Ovary (tissue), 9 donors: ENCODE data around the gene TGM1. TPM values are rescaled to one million over a fixed set of nuclear protein-coding genes. Genes with fewer than 3 reads are reported as not detected.

ENCODE experiments used
- DNase-seq, 5 donors: peaks; one replicate each; pipeline ENCODE4 v3.0.0-alpha.2; 2019 to 2020
- H3K27ac ChIP-seq, 2 donors: fragments of 200-600 bp; one replicate each; pipeline versions ENCODE4 v1.5.1 to v1.8.0; 2019 to 2022
- H3K27me3 ChIP-seq: fragments of 200-600 bp; one replicate; pipeline ENCODE4 v1.8.0; 2022
- H3K36me3 ChIP-seq: fragments of 200-600 bp; sonication (generic); one replicate; pipeline ENCODE4 v1.5.1; 2019
- H3K4me1 ChIP-seq: one replicate; pipeline ENCODE4 v1.8.1; 2013; ENCODE audit warnings: mild to moderate bottlenecking, moderate library complexity; ENCODE audit not compliant: insufficient read depth
- H3K4me3 ChIP-seq: fragments of 200-600 bp; sonication (generic); one replicate; pipeline ENCODE4 v1.5.1; 2017
- H3K9me3 ChIP-seq, 2 donors: fragments of 200-600 bp in 1 of 2; sonication (generic) in 1 of 2; one replicate each; pipeline versions ENCODE4 v1.5.1 to v1.8.1; 2013 to 2019; ENCODE audit warnings: mild to moderate bottlenecking in 1 of 2, moderate library complexity in 1 of 2
- CTCF ChIP-seq, 3 donors: fragments of 450-650 bp in 2 of 3; fragments of 200-600 bp in 1 of 3; IDR thresholded peaks; one replicate each; pipeline versions ENCODE4 v1.5.1 to v1.8.0; 2016 to 2022; ENCODE audit warnings: antibody characterized with exemption in 3 of 3, mild to moderate bottlenecking in 1 of 3
- EP300 ChIP-seq: sonication (generic); formaldehyde crosslinking; IDR thresholded peaks from one replicate; pipeline ENCODE4 v1.6.1; 2017; ENCODE audit warnings: antibody characterized with exemption
- POLR2A ChIP-seq: fragments of 450-650 bp; IDR thresholded peaks from one replicate; pipeline ENCODE4 v1.6.1; 2017; ENCODE audit warnings: antibody characterized with exemption, mild to moderate bottlenecking, moderate library complexity
- WGBS, 3 donors: extraction: QIAGEN DNeasy Blood & Tissue Kit in 1 of 3; methylation state at CpG; one replicate each; pipeline versions ENCODE4 v1.1.5 to v1.1.7; 2013 to 2017; 5-methylcytosine and 5-hydroxymethylcytosine counted together
- intact Hi-C, 4 donors: fragments of 100-400 bp; cut with DNase I; formaldehyde crosslinking; loops; one replicate each; pipeline versions ENCODE4 v1.11.0 to v1.15.1; 2022 to 2023
- polyA plus RNA-seq, 2 donors: library from polyadenylated mRNA; stranded (reverse); fragments of 200-250 nt in 1 of 2; fragments of 350-450 nt in 1 of 2; fragmentation: Illumina TruSeq in 1 of 2; extraction: RNeasy Lipid Tissue Mini Kit (QIAGEN cat#74804) in 1 of 2; gene quantifications; one replicate each; pipeline ENCODE4 v1.2.3, GENCODE V29; 2013 to 2014
- total RNA-seq, 7 donors: library from RNA; depleted of rRNA in 2 of 7; stranded (reverse); fragments of >200 nt in 2 of 7; fragmentation: NEBNext Ultra II Directional in 3 of 7; extraction: Animal tissue kit (Norgen Biotek cat#: 25700) in 3 of 7; gene quantifications; one replicate each; pipeline versions ENCODE4 v1.1.0 to v1.2.4, GENCODE V29; 2016 to 2023
- donor health status: DM: no; HTN: no; CAD: no; lungs with moderate emphysema.
- donor health status: DM: no; HTN: no; CAD: no.
- donor health status: Bipolar disorder and iron deficiency.
- donor health status: DM: yes; HTN: yes; CAD: no.
- donor health status: DM: no; HTN: no; CAD: no.
- donor health status: DM: yes; HTN: yes; CAD: no.

Gene TGM1
- total and polyA plus RNA-seq, 9 donors, result 1.1 to 152 (median 4.2) TPM

- TF ChIP-seq EP300, result no peak
- no peak for TF ChIP-seq CTCF (IDR thresholded peaks at IDR 0.05)
- no peak for TF ChIP-seq POLR2A
- WGBS, 3 donors, result 75 to 79% (median 78%) methylated on average over 11 of the region's 11 CpGs
- intact Hi-C loops, result loop anchor here in 1 of 4 donors (5.0 kb wide), 1 partner anchor 65 kb away; the partner anchor contains the start of gene TINF2
- Histone ChIP-seq H3K9me3 (no peaks in the 10 kb centered on the region), H3K4me3 (no peak overlapping the region), H3K4me1 (peaks cover 11% of the 10 kb centered on the region), H3K27me3 (no peaks in the 10 kb centered on the region), H3K27ac (no peak overlapping the region), H3K36me3 (no peaks in the 10 kb centered on the region)
- no peak for DNase-seq
Measured at GRCh38 chr14:24307156-24307574, 44.2 kb upstream of the TGM1 start.

GRCh38 chr14:24304019-24304387 lies 41.0 kb upstream of the TGM1 start:
- WGBS, 3 donors, result 92 to 94% (median 93%) methylated on average over 11 of the region's 11 CpGs
- no peak for DNase-seq
- H3K36me3 ChIP-seq, result no peaks in the 10 kb centered on the region
- no peaks in the 10 kb centered on the region for H3K9me3 ChIP-seq
- no peaks in the 10 kb centered on the region for H3K27me3 ChIP-seq
- peaks cover 3% of the 10 kb centered on the region for H3K4me1 ChIP-seq
- H3K4me3 ChIP-seq, result no peak overlapping the region
- H3K27ac ChIP-seq, result no peak overlapping the region
- no peak for TF ChIP-seq POLR2A
- no peak for TF ChIP-seq CTCF (IDR thresholded peaks at IDR 0.05)
- no peak for TF ChIP-seq EP300
- intact Hi-C loops, result no loop called here

GRCh38 chr14:24300326-24300980 lies 37.5 kb upstream of the TGM1 start:
- TF ChIP-seq POLR2A, result no peak
- no peak for TF ChIP-seq EP300
- TF ChIP-seq CTCF (IDR thresholded peaks at IDR 0.05), result no peak
- no peak for DNase-seq
- 22 to 26% (median 23%) methylated on average over 16 of the region's 16 CpGs for WGBS, 3 donors
- Histone ChIP-seq H3K27me3 (no peaks in the 10 kb centered on the region), H3K4me3 (peak overlapping the region; percentile 93), H3K4me1 (peaks cover 6% of the 10 kb centered on the region), H3K36me3 (no peaks in the 10 kb centered on the region), H3K9me3 (no peaks in the 10 kb centered on the region), H3K27ac (peak overlapping the region; percentile 32 to 65)
- intact Hi-C loops, result no loop called here

- no peaks in the 10 kb centered on the region for H3K36me3 ChIP-seq
- H3K27me3 ChIP-seq, result no peaks in the 10 kb centered on the region
- TF ChIP-seq EP300, result no peak
- no peak for TF ChIP-seq CTCF (IDR thresholded peaks at IDR 0.05)
- TF ChIP-seq POLR2A, result peak; percentile 76
- H3K4me3 ChIP-seq, result peak within 1 kb of the TSS; percentile 93
- H3K27ac ChIP-seq, result peak within 1 kb of the TSS; percentile 33 to 65
- intact Hi-C loops, result loop anchor here in 1 of 4 donors (5.0 kb wide), 1 partner anchor 57 kb away; the partner anchor contains the start of gene TINF2
- WGBS, 3 donors, result 1% methylated on average over 51 to 75 of the region's 75 CpGs
- peaks cover 6% of the 10 kb centered on the region for H3K4me1 ChIP-seq
- H3K9me3 ChIP-seq, result no peaks in the 10 kb centered on the region
- peak; percentile 87 to 96 (median 93) for DNase-seq
Measured at GRCh38 chr14:24299255-24300191, 36.5 kb upstream of the TGM1 start, which contains the start of the genes DHRS1 and NOP9. Gene DHRS1, minus strand, starts transcription at chr14:24299780. Its CDS starts 674 bp downstream, at chr14:24299106. Gene NOP9, plus strand, starts transcription at chr14:24299850. Its CDS starts 105 bp downstream, at chr14:24299955.
